CD4-positive, alpha-beta T cell treated with Interleukin-4 for 1 hour (primary cell): ENCODE measurements around the gene BECN2.

Source experiments
- DNase-seq, 2 donors: peaks; one replicate each; pipeline ENCODE4 v3.0.0-alpha.2; 2020 to 2022

BECN2 gene, protein sequence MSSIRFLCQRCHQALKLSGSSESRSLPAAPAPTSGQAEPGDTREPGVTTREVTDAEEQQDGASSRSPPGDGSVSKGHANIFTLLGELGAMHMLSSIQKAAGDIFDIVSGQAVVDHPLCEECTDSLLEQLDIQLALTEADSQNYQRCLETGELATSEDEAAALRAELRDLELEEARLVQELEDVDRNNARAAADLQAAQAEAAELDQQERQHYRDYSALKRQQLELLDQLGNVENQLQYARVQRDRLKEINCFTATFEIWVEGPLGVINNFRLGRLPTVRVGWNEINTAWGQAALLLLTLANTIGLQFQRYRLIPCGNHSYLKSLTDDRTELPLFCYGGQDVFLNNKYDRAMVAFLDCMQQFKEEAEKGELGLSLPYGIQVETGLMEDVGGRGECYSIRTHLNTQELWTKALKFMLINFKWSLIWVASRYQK

DNA sequence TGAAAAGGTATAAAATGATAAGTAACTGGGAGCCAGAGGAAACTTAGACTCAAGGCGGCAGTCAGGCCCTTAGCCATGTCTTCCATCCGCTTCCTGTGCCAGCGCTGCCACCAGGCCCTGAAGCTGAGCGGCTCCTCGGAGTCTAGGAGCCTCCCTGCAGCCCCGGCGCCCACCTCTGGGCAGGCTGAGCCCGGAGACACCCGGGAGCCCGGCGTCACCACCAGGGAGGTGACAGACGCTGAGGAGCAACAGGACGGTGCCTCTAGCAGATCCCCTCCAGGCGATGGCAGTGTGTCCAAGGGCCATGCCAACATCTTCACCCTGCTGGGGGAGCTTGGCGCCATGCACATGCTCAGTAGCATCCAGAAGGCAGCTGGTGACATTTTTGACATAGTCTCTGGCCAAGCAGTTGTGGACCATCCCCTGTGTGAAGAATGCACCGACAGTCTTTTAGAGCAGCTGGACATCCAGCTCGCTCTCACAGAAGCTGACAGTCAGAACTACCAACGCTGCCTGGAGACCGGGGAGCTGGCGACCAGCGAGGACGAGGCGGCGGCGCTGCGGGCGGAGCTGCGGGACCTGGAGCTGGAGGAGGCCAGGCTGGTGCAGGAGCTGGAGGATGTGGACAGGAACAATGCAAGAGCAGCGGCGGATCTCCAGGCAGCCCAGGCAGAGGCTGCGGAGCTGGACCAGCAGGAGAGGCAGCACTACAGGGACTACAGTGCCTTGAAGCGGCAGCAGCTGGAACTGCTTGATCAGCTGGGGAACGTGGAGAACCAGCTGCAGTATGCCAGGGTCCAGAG is at the start of gene BECN2:
BECN2 (plus strand) TSS at position 76 of the 803 bp plus-strand sequence; CDS start at position 76, 0 bp downstream.
- DNase-seq: no peak

DNA sequence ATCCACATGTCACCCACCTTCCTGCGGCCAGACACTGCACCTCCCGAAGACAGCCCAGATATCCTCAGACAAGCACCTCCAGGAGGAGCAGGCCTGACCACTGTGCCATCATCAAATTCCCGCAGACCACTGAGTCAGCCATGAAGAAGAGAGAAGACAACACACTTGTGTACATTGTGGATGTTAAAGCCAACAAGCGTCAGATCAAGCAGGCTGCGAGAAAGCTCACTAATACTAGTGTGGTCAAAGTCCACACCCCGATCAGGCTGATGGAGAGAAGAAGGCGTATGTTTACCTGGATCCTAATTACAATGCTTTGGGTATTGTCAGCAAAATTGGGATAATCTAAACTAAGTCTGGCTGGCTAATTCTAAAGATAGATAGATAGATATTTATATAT is 41.4 kb upstream of the BECN2 start:
- no peak for DNase-seq

DNA sequence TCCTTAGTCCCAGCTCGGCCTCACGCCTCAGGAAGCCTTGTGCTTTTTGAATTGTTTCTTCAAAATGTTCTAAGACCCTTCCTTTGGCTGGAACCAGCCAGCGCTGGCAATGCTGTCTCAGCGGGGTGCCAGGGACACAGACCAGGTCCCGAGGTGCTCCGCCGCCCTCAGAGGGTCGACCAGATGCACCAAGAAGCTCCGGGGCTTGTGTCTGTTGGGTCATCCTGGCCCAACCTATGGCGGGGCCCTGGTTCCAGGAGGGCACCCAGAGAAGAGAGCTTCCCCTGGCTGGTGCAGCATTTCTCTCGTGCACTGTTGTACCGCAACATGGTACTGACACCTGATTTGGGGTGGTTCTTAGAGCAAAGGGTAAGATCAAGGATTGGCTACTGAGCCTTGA is 40.1 kb upstream of the BECN2 start:
- DNase-seq: no peak

DNA sequence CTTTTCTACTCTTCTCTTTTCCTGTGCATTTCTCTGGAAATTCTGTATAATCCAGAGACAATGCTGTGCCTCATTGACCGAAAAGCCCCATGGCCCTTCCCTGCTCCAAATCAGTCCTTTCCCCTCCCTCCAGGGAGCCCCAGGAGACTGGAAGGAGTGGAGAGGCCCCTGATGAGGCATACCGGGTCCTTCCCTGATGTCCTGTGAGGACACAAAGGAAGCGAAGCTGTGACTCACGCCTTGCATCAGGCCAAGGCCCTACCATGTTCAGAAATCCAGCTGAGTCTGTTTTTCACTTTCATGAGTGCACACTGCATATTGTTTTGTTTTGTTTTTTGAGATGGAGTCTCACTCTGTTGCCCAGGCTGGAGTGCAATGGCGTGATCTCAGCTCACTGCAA is 38.7 kb upstream of the BECN2 start:
- no peak for DNase-seq

DNA sequence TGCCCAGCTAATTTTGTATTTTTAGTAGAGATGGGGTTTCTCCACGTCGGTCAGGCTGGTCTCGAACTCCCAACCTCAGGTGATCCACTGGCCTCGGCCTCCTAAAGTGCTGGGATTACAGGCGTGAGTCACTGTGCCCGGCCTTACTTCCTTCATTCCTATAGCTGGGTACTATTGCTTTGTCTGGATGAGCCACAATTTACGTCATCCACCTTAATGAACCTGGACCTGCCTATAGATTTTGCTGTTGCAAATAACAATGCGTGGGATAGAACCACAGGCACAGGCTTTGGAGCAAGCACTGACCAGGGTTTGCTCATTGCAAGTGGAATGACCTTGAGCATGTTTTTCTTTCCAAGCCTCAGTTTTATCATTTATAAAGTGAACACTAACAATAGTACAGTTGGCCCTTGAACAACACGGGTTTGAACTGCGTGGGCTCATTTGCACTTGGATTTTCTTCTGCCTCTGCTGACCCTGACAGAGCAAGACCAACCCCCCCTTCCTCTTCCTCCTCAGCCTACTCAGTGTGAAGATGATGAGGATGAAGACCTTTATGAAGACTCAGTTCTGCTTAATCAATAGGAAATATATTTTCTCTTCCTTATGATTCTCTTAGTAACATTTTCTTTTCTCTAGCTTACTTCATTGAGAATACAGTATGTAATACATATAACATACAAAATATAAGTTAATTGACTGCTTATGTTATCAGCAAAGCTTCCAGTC is 33.3 kb upstream of the BECN2 start:
- no peak for DNase-seq

DNA sequence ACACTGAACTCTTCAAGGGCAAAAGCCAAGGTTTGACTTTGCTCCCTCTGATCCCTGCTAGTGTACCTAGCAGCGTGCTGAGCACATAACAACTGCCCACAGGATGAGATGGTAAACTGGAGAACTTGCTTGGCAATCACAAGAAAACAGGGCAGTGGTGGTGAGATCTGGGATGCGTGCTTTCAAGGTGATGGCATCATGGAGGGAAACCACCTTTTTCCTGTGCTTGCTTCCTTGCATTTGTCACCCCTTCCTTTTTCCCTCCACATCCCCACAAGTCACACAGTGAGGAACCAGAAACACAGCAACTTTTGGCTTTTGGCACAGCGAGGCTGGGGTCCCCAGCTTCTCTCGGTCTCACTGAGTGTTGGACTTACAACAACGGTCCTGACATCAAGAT is 31.4 kb upstream of the BECN2 start:
- no peak for DNase-seq

DNA sequence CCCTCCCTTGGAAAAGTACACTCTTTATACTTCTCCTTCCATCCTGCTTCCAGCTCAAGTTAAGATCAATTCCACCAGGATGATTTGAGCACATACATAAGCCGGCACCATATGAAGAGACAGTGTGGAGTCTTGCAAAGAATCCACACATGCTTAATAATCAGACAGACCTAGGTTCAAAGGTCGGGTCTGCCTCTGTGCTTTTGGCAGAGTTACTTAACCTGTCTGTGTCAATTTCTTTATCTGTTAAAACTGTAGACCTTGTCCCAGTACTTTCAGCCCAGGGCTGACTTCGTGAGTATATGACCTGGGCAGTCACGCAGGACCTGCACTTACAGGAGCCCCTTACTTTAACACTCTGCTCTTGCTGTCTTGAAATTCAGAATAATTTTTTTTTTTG is 30.2 kb upstream of the BECN2 start:
- no peak for DNase-seq

DNA sequence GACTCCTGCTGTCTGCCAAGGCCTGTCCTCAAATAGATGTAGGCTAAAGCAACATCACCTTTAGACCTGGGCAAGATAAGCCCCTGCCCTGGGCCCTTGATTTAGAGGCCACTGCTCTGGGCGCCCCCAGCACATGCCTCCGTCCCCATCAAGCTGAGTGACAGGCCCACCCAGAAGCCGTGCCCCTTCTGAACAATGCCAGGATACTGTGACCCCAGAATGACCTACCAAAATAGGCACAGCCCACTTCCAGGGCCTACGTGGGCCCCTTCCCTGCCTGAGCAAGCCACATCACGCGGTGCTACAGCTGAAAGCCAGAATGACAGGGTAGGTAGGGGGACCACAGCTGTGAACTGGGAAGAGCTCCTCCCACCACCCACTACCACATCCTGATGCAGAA is 24.7 kb upstream of the BECN2 start:
- DNase-seq: no peak

DNA sequence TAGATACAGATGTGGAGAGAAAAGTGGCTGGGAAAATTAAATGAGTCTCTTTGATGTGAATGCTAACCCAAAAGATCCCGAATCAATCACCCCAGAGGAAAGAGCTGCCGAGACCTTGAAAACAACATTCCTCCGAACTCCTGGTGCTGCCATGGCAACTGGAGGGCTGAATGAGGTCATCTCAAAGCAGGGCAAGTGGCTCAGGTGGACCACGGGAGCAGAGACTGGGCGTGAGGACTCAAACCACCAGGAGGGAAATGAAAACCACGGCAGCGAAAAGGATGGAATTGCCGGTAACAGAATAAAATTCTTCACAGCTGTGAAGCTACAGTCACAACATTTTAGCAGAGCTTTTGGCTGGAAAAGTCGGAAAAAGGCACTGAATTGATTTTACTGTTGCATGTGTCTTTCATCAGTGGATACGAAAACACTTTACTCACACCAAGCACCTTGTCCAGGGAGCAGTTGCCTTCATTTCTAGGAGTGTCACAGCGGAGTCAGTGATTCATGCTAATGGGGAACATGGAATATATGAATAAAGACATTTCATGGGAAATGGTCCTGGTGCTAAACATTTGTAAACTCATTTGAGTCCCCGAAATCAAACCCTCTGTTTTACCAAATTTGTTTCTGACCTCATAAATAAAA is 23.2 kb upstream of the BECN2 start:
- DNase-seq: no peak

DNA sequence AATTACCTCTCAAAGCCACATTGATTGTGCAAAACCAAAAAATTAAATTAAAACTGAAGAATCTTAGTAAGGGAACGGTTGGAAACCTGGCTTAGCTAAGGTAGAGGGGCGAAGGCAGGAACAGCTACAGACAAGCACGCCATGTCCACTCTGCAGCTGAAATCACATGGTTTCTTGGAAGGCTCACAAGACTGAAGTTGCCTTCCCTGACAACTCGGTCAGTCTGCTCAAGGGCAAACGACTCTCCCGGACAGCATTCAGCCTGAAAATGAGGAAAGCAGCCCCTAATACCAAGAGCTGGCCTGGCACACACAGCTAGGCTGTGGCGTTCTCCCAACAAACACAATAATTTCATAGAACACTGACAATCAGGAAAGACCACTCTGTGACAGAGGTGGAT is 22.7 kb upstream of the BECN2 start:
- DNase-seq: no peak

DNA sequence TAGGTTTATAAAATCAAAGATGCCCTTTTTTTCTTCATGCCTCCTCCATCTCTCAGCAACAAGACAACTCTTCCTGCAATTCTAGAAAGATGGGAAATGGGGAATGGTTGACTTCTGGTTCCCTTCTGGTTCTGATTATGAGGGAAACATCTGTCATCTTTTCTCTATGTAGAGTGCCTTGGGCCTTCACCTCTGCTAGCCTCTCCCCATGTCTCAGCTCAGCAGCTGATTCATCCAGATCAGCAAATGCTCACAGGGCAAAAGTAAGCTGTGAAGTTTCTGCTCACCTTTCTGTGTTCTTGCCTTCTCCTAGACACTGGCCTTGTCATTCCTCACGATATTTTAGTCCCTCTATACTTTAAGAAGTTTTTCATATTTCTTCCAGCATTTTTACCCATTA is 17.8 kb upstream of the BECN2 start:
- no peak for DNase-seq

DNA sequence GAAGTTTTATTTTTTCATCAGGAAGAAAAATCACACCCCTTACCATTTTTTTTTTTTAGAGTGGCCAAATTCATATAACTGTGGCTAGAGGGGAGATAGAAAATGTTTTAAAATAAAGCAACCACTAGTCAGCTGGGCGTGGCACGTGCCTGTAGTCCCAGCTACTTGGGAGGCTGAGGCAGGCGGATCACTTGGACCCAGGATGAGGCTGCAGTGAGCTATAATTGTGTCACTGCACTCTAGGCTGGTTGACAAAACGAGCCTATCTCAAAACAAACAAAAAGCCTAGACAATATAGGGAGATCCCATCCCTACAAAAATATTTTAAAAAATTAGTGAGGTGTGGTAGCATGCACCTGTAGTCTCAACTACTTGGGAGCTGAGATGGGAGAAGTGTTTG is 14.8 kb upstream of the BECN2 start:
- no peak for DNase-seq

DNA sequence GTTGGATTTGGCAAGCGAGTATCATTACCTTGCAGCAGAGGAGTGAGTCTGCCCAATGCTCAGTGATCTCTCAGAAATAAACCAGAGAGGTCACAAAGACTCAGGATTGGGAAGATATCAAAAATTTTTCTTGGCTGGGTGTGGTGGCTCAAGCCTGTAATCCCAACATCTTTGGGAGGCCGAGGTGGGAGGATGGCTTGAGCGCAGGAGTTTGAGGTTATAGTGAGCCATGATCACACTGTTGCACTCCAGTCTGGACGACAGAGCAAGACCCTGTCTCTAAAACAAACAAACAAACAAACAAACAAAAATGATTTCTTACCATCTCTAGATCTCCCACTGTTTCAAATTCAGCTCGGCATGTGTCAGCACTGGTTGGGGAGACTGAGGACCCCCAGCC is 13.3 kb upstream of the BECN2 start:
- DNase-seq: no peak

DNA sequence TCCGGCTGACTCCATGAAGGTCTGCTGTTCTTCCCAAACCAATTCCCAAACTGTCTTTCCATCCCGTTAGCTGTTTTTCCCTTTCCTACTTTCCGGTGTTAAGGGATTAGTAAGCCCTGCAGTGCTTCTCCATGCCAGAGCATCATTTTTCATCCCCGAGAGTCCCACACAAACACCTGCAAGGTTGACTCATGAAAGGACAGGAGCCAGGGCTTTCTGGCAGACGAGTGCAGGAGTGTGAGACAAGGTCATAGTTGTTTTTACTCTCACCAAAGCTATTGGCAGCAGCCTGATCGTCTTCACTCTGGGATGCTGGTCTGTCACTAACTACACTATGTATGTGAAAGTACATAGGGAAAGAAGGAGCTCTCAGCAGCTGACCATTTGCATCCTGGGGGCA is 10.2 kb upstream of the BECN2 start:
- no peak for DNase-seq

DNA sequence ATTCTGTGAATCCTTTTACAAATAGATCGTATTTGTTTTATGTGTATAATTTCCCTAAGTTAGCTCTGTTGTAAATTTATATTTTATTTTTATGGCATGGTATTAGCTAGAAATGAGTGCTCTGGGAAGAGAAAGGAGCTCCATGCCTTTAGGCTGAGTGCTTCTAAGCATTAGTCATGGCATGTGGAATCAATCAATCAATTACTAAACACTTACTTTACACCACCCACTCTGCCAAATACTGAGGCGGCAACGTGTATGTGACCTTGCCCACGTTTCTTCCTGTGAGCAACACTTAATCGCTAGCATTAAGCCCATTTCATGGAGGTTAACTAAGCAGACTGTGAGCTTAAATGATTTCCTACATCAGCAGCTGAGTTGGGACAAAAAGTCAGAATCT is 7.2 kb upstream of the BECN2 start:
- no peak for DNase-seq

DNA sequence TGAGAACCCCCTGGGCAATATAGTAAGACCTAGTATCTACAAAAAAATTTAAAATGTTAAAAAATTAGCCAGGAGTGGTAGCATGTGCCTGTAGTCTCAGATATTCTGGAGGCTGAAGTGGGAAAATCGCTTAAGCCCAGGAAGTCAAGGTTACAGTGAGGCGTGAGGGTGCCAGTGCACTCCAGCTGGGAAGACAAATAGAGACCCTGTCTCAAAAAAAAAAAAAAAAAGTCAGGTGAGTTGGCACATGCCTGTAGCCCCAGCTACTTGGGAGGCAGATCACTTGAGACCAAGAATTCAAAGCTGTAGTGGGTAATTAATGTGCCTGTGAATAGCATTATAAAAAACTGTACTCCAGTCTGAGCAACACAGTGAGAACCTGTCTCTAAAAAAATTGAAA is 4.6 kb downstream of the BECN2 start:
- DNase-seq: no peak

DNA sequence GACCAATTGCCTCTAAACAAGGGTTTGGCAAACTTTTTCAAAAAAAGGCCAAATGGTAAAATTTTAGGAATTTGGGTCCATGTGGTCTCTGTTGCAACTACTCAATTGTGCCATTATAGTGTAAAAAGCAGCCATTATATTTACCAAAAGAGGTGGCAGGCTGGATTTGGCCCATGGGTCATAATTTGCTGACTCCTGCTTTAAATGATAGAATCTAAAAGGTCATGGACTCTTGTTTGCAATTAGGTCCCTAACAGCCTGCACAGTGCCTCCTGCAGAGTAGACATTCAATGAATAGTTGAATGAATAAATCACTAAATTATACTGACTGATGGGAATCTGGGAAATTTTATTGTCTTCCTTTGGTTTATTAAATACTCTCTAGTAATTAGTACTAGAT is 6.2 kb downstream of the BECN2 start:
- no peak for DNase-seq

DNA sequence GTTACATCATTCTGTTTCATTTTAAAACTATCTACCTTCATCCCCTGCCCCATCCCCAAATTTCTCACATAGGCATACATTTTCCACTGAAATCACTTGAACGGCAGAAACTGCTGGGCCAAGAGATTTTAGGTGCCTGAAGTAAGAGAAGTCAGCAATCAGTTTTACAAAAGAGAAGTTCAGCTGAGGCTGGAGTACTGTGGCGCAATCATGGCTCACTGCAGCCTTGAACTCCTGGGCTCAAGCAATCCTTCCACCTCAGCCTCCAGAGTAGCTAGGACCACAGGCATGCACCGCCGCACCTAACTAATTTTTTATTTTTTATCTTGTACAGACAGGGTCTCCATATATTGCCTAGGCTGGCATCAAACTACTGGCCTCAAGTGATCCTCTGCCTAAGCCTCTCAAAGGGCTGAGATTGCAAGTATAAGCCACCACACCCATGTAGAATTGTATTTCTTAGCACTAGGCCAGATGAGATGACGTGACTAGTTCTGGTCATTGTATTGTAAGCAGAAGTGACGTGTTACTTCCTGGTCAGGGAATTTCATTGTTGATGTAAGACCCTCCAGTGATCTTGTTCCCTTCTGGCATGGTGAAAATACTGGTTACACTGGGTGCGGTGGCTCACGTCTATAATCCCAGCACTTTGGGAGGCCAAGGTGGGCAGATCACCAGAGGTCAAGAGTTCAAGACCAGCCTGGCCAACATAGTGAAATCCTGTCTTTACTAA is 7.1 kb downstream of the BECN2 start:
- peak; percentile 5 to 30 for DNase-seq

DNA sequence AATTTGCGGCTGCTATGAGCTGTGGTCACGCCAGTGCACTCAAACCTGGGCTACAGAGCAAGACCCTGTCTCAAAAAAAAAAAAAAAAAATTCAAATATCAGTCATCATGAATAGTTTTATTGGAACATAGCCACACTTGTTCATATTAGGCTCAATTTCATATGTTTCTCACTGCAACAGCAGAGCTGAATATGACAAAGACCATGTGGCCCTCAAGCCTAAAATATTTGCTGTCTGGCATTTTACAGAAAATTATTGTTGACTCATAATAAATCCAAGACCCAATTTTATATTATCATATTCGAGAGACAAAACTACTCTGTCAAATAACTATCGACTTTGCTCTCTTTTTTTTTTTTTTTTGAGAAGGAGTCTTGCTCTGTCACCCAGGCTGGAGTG is 11.0 kb downstream of the BECN2 start:
- no peak for DNase-seq

DNA sequence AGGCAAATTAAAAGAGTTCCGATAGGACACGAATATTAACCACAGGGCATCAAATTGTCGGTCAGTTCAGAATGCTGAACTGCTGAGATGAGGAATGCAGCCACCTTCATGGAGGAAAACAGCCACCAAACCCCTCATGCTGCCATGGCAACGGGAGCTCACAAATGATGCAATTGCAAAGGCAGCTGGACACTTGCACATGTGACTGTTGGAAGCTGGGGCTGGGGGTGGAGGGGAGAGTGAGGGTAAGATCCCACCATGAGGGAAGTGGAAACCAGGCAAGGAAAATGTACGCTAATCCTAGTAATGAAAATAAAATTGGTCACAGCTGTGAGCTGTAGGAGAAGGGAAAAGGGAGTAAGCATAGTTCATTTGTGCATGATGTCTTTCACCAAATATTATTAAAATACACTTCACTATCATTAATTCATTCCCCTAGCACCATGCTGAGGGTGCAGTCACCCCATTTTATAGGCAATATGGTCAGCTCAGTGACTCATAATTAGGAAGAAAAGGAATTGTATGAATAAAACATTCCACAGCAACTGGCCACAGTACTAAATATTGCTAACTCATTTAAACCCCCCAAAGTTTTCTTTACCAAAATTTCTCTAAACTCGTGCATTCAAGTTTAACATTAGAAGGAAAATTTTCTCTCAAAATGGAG is 15.3 kb downstream of the BECN2 start:
- DNase-seq: no peak

DNA sequence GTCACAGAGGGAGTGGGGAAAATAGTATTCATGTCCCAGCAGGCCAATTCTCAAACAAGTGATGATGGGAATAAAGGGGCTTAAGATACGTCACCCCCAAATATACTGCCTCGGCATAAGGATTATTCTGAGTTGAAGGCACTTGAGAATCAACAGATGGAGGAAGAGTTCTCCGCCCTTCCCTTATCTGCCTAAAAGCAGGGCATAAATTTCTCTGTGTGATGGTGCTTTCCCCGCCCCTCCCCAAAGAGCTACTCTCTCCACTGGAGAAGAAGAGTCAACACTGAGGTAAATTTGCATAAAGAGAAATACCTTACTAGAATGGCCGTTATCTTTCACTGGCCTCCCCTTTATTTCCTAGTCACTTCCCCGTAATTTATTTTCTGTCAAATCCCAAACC is 18.7 kb downstream of the BECN2 start:
- DNase-seq: no peak

DNA sequence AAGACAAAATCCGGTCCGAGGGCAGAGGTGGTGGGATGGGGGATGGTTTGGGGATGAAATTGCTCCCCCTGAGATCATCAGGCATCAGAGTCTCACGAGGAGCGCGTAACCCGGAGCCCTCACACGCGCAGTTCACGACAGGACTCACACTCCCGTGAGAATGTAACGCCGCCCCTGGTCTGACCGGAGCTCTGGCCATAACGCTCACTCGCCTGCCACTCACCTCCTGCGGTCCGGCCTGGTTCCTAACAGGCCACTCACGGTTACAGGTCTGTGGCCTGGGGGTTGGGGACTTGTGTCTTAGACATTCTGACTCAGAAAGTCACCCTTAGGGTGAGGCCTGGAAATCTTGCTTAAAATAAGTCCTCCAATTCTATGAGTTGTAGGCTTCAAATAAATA is 21.5 kb downstream of the BECN2 start:
- no peak for DNase-seq
